H9 (cell line): ENCODE measurements around the gene CEACAM6. TPM values are rescaled to one million over a fixed set of nuclear protein-coding genes. Genes with fewer than 3 reads are reported as not detected.

Experiments
- DNase-seq: peaks from one replicate; pipeline ENCODE4 v3.0.0-alpha.2; 2017
- H2AFZ ChIP-seq: one replicate; pipeline ENCODE4 v1.6.1; 2013; ENCODE audit warnings: mild to moderate bottlenecking, low read length, control low read depth, moderate library complexity
- H2AK5ac ChIP-seq: 2 replicates; pipeline ENCODE4 v1.6.1; 2013; ENCODE audit warnings: low read length, control low read depth, mixed read lengths; ENCODE audit not compliant: insufficient read length
- H2BK120ac ChIP-seq: one replicate; pipeline ENCODE4 v1.6.1; 2013; ENCODE audit warnings: low read depth, mild to moderate bottlenecking, low read length, control low read depth, inconsistent platforms; ENCODE audit not compliant: poor library complexity, severe bottlenecking
- H2BK12ac ChIP-seq: 2 replicates; pipeline ENCODE4 v1.6.1; 2013; ENCODE audit warnings: low read length, control low read depth, mixed read lengths, low read depth; ENCODE audit not compliant: insufficient read length
- H2BK15ac ChIP-seq: 2 replicates; pipeline ENCODE4 v1.6.1; 2013; ENCODE audit warnings: low read depth, low read length, control low read depth
- H2BK20ac ChIP-seq: one replicate; pipeline ENCODE4 v1.6.1; 2013; ENCODE audit warnings: low read depth, mild to moderate bottlenecking, low read length, control low read depth, inconsistent platforms; ENCODE audit not compliant: poor library complexity, severe bottlenecking
- H2BK5ac ChIP-seq: 2 replicates; pipeline ENCODE4 v1.6.1; 2013; ENCODE audit warnings: low read length, control low read depth, mixed read lengths; ENCODE audit not compliant: insufficient read length
- H3K14ac ChIP-seq: 2 replicates; pipeline ENCODE4 v1.6.1; 2013; ENCODE audit warnings: low read length, control low read depth; ENCODE audit not compliant: insufficient read depth
- H3K18ac ChIP-seq: 2 replicates; pipeline ENCODE4 v1.6.1; 2013; ENCODE audit warnings: low read depth, mild to moderate bottlenecking, mixed read lengths, low read length, control low read depth; ENCODE audit not compliant: insufficient read length
- H3K23ac ChIP-seq: 2 replicates; pipeline ENCODE4 v1.6.1; 2013; ENCODE audit warnings: low read length, control low read depth, mixed read lengths, low read depth; ENCODE audit not compliant: insufficient read length
- H3K23me2 ChIP-seq: 2 replicates; pipeline ENCODE4 v1.6.1; 2013; ENCODE audit warnings: low read depth, mild to moderate bottlenecking, mixed read lengths, low read length, control low read depth; ENCODE audit not compliant: insufficient read length, poor library complexity, severe bottlenecking
- H3K27ac ChIP-seq: 2 replicates; pipeline ENCODE4 v1.5.1; 2013; ENCODE audit warnings: low read length, control low read depth, mixed read lengths, low read depth; ENCODE audit not compliant: insufficient read length
- H3K27me3 ChIP-seq: 2 replicates; pipeline ENCODE4 v1.6.1; 2013; ENCODE audit warnings: low read length, control low read depth, inconsistent platforms; ENCODE audit not compliant: insufficient read depth
- H3K4ac ChIP-seq: 2 replicates; pipeline ENCODE4 v1.6.1; 2013; ENCODE audit warnings: low read depth, mild to moderate bottlenecking, control low read depth, inconsistent platforms, low read length, moderate library complexity
- H3K4me1 ChIP-seq: 2 replicates; pipeline ENCODE4 v1.6.1; 2013; ENCODE audit warnings: low read length, control low read depth, inconsistent platforms; ENCODE audit not compliant: insufficient read depth
- H3K4me2 ChIP-seq: 2 replicates; pipeline ENCODE4 v1.6.1; 2013; ENCODE audit warnings: low read length, control low read depth, mixed read lengths; ENCODE audit not compliant: insufficient read length, insufficient read depth
- H3K56ac ChIP-seq: 2 replicates; pipeline ENCODE4 v1.6.1; 2013; ENCODE audit warnings: low read depth, mild to moderate bottlenecking, mixed read lengths, low read length, control low read depth; ENCODE audit not compliant: insufficient read length
- H3K79me1 ChIP-seq: 2 replicates; pipeline ENCODE4 v1.6.1; 2013; ENCODE audit warnings: low read depth, mild to moderate bottlenecking, moderate library complexity, low read length, control low read depth, inconsistent platforms; ENCODE audit not compliant: insufficient read depth, poor library complexity, severe bottlenecking
- H3K79me2 ChIP-seq: 2 replicates; pipeline ENCODE4 v1.6.1; 2013; ENCODE audit warnings: low read length, control low read depth, inconsistent platforms; ENCODE audit not compliant: insufficient read depth
- H3K9ac ChIP-seq: 2 replicates; pipeline ENCODE4 v1.6.1; 2013; ENCODE audit warnings: low read length, control low read depth, mixed read lengths; ENCODE audit not compliant: insufficient read length; ENCODE audit errors: extremely low read depth
- H3K9me3 ChIP-seq: one replicate; pipeline ENCODE4 v1.6.1; 2013; ENCODE audit warnings: low read depth, low read length, inconsistent platforms; ENCODE audit not compliant: control insufficient read depth
- H3T11ph ChIP-seq: one replicate; pipeline ENCODE4 v1.6.1; 2013; ENCODE audit warnings: mild to moderate bottlenecking, low read length, control low read depth, inconsistent platforms
- H4K20me1 ChIP-seq: one replicate; pipeline ENCODE4 v1.6.1; 2013; ENCODE audit not compliant: control insufficient read depth, insufficient read length, insufficient read depth
- H4K5ac ChIP-seq: 2 replicates; pipeline ENCODE4 v1.6.1; 2013; ENCODE audit warnings: low read depth, mild to moderate bottlenecking, mixed read lengths, low read length, control low read depth; ENCODE audit not compliant: insufficient read length
- H4K8ac ChIP-seq: replicated peaks from 2 replicates; pipeline ENCODE4 v1.6.1; 2013; ENCODE audit warnings: low read length, control low read depth, mixed read lengths, low read depth; ENCODE audit not compliant: insufficient read length
- H4K91ac ChIP-seq: 2 replicates; pipeline ENCODE4 v1.6.1; 2013; ENCODE audit warnings: low read depth, mild to moderate bottlenecking, moderate library complexity, mixed read lengths, low read length, control low read depth; ENCODE audit not compliant: insufficient read length
- H3K27ac Mint-ChIP-seq, 3 experiments: 2 replicates in 2 of 3; 3 replicates in 1 of 3; pipeline ENCODE4 v1.8.0; 2020 to 2021; ENCODE audit warnings: mixed read lengths in 3 of 3, mild to moderate bottlenecking in 1 of 3, moderate library complexity in 1 of 3
- H3K27me3 Mint-ChIP-seq: 2 replicates; pipeline ENCODE4 v1.8.0; 2021; ENCODE audit warnings: low read depth, mild to moderate bottlenecking, moderate library complexity, mixed read lengths
- H3K36me3 Mint-ChIP-seq, 3 experiments: 2 replicates in 2 of 3; 3 replicates in 1 of 3; pipeline ENCODE4 v1.8.0; 2020 to 2021; ENCODE audit warnings: low read depth in 3 of 3, mixed read lengths in 3 of 3; ENCODE audit not compliant: insufficient read depth in 1 of 3
- H3K4me1 Mint-ChIP-seq, 2 experiments: 2 replicates each; pipeline ENCODE4 v1.8.0; 2020; ENCODE audit warnings: mixed read lengths in 2 of 2
- H3K4me3 Mint-ChIP-seq, 2 experiments: 2 replicates in 1 of 2; 3 replicates in 1 of 2; pipeline ENCODE4 v1.8.0; 2020 to 2021; ENCODE audit warnings: mild to moderate bottlenecking in 2 of 2, mixed read lengths in 2 of 2, moderate library complexity in 1 of 2
- H3K9me3 Mint-ChIP-seq, 2 experiments: 2 replicates in 1 of 2; 3 replicates in 1 of 2; pipeline ENCODE4 v1.8.0; 2020; ENCODE audit warnings: mild to moderate bottlenecking in 2 of 2, mixed read lengths in 2 of 2, moderate library complexity in 1 of 2
- CTCF ChIP-seq: fragments of 200-600 bp; sonication (generic); conservative IDR thresholded peaks from 3 replicates; pipeline ENCODE4 v1.8.0; 2021; ENCODE audit warnings: antibody characterized with exemption, mild to moderate bottlenecking
- WGBS: extraction: QIAGEN DNeasy Blood & Tissue Kit; methylation state at CpG from one replicate; pipeline ENCODE4 v1.1.7; 2013; ENCODE audit warnings: missing lambda C conversion rate, low lambda C conversion rate, mixed read lengths; ENCODE audit not compliant: insufficient read length; ENCODE audit errors: extremely low coverage; 5-methylcytosine and 5-hydroxymethylcytosine counted together
- total RNA-seq: library from RNA; stranded (reverse); gene quantifications from 2 replicates; pipeline ENCODE4 v1.2.1, GENCODE V29; 2021

The CEACAM6 gene
- total RNA-seq, 1 experiment from 2014 or later: not detected

DNA sequence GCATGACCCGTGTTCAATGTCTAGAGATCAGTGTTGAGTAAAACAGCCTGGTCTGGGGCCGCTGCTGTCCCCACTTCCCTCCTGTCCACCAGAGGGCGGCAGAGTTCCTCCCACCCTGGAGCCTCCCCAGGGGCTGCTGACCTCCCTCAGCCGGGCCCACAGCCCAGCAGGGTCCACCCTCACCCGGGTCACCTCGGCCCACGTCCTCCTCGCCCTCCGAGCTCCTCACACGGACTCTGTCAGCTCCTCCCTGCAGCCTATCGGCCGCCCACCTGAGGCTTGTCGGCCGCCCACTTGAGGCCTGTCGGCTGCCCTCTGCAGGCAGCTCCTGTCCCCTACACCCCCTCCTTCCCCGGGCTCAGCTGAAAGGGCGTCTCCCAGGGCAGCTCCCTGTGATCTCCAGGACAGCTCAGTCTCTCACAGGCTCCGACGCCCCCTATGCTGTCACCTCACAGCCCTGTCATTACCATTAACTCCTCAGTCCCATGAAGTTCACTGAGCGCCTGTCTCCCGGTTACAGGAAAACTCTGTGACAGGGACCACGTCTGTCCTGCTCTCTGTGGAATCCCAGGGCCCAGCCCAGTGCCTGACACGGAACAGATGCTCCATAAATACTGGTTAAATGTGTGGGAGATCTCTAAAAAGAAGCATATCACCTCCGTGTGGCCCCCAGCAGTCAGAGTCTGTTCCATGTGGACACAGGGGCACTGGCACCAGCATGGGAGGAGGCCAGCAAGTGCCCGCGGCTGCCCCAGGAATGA is 48.4 kb upstream of the CEACAM6 start:
- Histone ChIP-seq H3T11ph (no peak overlapping the region), H2BK20ac (no peak overlapping the region), H3K9me3 (peaks cover 14% of the 10 kb centered on the region), H2BK120ac (no peak overlapping the region), H3K4me1 (no peaks in the 10 kb centered on the region), H3K4ac (no peak overlapping the region), H3K79me2 (no peaks in the 10 kb centered on the region), H3K79me1 (no peaks in the 10 kb centered on the region), H4K8ac (no peak overlapping the region), H4K91ac (no peak overlapping the region), H2BK15ac (no peak overlapping the region), H3K23me2 (no peaks in the 10 kb centered on the region), H3K23ac (no peak overlapping the region), H3K56ac (no peak overlapping the region), H3K14ac (no peak overlapping the region), H2BK12ac (no peak overlapping the region), H3K27me3 (no peaks in the 10 kb centered on the region), H3K18ac (no peak overlapping the region), H2AFZ (no peak overlapping the region), H3K9ac (no peak overlapping the region), H4K20me1 (peaks cover 4% of the 10 kb centered on the region), H4K5ac (no peak overlapping the region), H3K4me2 (peak overlapping the region; percentile 38), H2BK5ac (no peak overlapping the region), H2AK5ac (no peak overlapping the region), H3K27ac (no peak overlapping the region)
- Mint-ChIP-seq H3K27ac (no peak overlapping the region), H3K4me1 (no peaks in the 10 kb centered on the region), H3K36me3 (peaks cover 3 to 39% (median 8%) of the 10 kb centered on the region in 3 experiments; a peak in 4 of 7 replicates), H3K27me3 (peaks cover 2% of the 10 kb centered on the region), H3K9me3 (peaks cover 81 to 96% of the 10 kb centered on the region in 2 experiments), H3K4me3 (peak overlapping the region in 1 of 2 experiments; percentile 71; a peak in 3 of 5 replicates)
- peak; percentile 57 for TF ChIP-seq CTCF
- peak; percentile 90 for DNase-seq
- no CpG with 5 or more reads among the region's 26 CpGs for WGBS
